Measurements from ENCODE around the gene CARD9. TPM values are rescaled to one million over a fixed set of nuclear protein-coding genes. Genes with fewer than 3 reads are reported as not detected.

CARD9 gene
- total RNA-seq, 1 donor from 2014 or later, result 15.0 TPM

GRCh38 chr9:136331556-136332481 is 41.6 kb downstream of the CARD9 start:
- no peak for TF ChIP-seq CTCF (IDR thresholded peaks at IDR 0.05)
- no peak for DNase-seq

GRCh38 chr9:136331030-136331429 is 42.4 kb downstream of the CARD9 start:
- Histone ChIP-seq H3K4me1 (peaks cover 26% of the 10 kb centered on the region), H3K4me3 (no peak overlapping the region), H3K9me3 (no peaks in the 10 kb centered on the region), H3K27me3 (ENCODE audit: low read depth) (peaks cover under 1% of the 10 kb centered on the region), H3K27ac (no peak overlapping the region), H3K36me3 (no peaks in the 10 kb centered on the region)
- no peak for ATAC-seq
- intact Hi-C loops (cut with DNase I), result no loop called here
- TF ChIP-seq CTCF (IDR thresholded peaks at IDR 0.05), result no peak
- no peak for DNase-seq

More at GRCh38 chr9:136331556-136332481, 41.6 kb downstream of the CARD9 start:
- intact Hi-C loops (cut with DNase I), result no loop called here
- Histone ChIP-seq H3K9me3 (no peaks in the 10 kb centered on the region), H3K4me1 (peaks cover 19% of the 10 kb centered on the region), H3K27ac (no peak overlapping the region), H3K27me3 (ENCODE audit: low read depth) (no peaks in the 10 kb centered on the region), H3K4me3 (no peak overlapping the region), H3K36me3 (peaks cover 7% of the 10 kb centered on the region)
- ATAC-seq, result no peak

- peaks cover 3% of the 10 kb centered on the region for H3K27me3 ChIP-seq (ENCODE audit: low read depth)
- H3K9me3 ChIP-seq, result no peaks in the 10 kb centered on the region
- no peak overlapping the region for H3K4me3 ChIP-seq
- peaks cover 31% of the 10 kb centered on the region for H3K4me1 ChIP-seq
- intact Hi-C loops (cut with DNase I), result no loop called here
- DNase-seq (no peak), ATAC-seq (no peak)
- H3K36me3 ChIP-seq, result no peaks in the 10 kb centered on the region
- no peak overlapping the region for H3K27ac ChIP-seq
- no peak for TF ChIP-seq CTCF (IDR thresholded peaks at IDR 0.05)
These were observed 43.0 kb downstream of the CARD9 start for GRCh38 chr9:136330406-136330990.

- Histone ChIP-seq H3K4me3 (peak overlapping the region; percentile 67), H3K36me3 (no peaks in the 10 kb centered on the region), H3K27ac (peak overlapping the region; percentile 86), H3K4me1 (peaks cover 31% of the 10 kb centered on the region), H3K27me3 (ENCODE audit: low read depth) (peaks cover 3% of the 10 kb centered on the region), H3K9me3 (no peaks in the 10 kb centered on the region)
- intact Hi-C loops (cut with DNase I), result no loop called here
- no peak for ATAC-seq
- no peak for DNase-seq
- TF ChIP-seq CTCF (IDR thresholded peaks at IDR 0.05), result no peak
These were observed 43.6 kb downstream of the CARD9 start for GRCh38 chr9:136329636-136330405.

GRCh38 chr9:136329211-136329627 is 44.2 kb downstream of the CARD9 start:
- TF ChIP-seq CTCF (IDR thresholded peaks at IDR 0.05), result no peak
- H3K4me1 ChIP-seq, result peaks cover 31% of the 10 kb centered on the region
- no peak for ATAC-seq

More at GRCh38 chr9:136329211-136329627, 44.2 kb downstream of the CARD9 start:
- Histone ChIP-seq H3K4me3 (peak overlapping the region; percentile 67), H3K27ac (peak overlapping the region; percentile 86), H3K9me3 (no peaks in the 10 kb centered on the region), H3K27me3 (ENCODE audit: low read depth) (peaks cover 3% of the 10 kb centered on the region), H3K36me3 (no peaks in the 10 kb centered on the region)
- intact Hi-C loops (cut with DNase I), result no loop called here
- no peak for DNase-seq
